Adrenal gland (tissue), 12 donors: Measurements from ENCODE around the gene ZNF385A. TPM values are rescaled to one million over a fixed set of nuclear protein-coding genes. Genes with fewer than 3 reads are reported as not detected.

Experiments used
- DNase-seq, 7 donors: peaks; one replicate each; pipeline ENCODE4 v3.0.0-alpha.2; 2019 to 2020
- H3K27ac ChIP-seq, 5 donors: fragments of 200-600 bp; sonication (generic) in 4 of 5; 1 replicate in 3 of 5; 2 replicates in 2 of 5; pipeline versions ENCODE4 v1.5.1 to v1.8.0; 2016 to 2020; ENCODE audit warnings: mild to moderate bottlenecking in 1 of 5
- H3K27me3 ChIP-seq: fragments of 200-600 bp; 2 replicates; pipeline ENCODE4 v1.8.0; 2021
- H3K36me3 ChIP-seq, 2 donors: fragments of 200-600 bp; replicated peaks in 1 of 2; 1 replicate in 1 of 2; 2 replicates in 1 of 2; pipeline versions ENCODE4 v1.5.1 to v1.8.0; 2018 to 2022
- H3K4me1 ChIP-seq, 2 donors: fragments of 200-600 bp; replicated peaks in 1 of 2; 1 replicate in 1 of 2; 2 replicates in 1 of 2; pipeline versions ENCODE4 v1.5.1 to v1.8.0; 2018 to 2021
- H3K4me3 ChIP-seq, 4 donors: fragments of 200-600 bp; sonication (generic) in 3 of 4; one replicate each; pipeline ENCODE4 v1.5.1; 2016 to 2018
- H3K9me3 ChIP-seq, 3 donors: fragments of 200-600 bp; sonication (generic) in 1 of 3; replicated peaks in 1 of 3; 1 replicate in 2 of 3; 2 replicates in 1 of 3; pipeline versions ENCODE4 v1.5.1 to v1.8.0; 2016 to 2021
- POLR2A ChIP-seq, 2 donors: fragments of 450-650 bp; IDR thresholded peaks; one replicate each; pipeline ENCODE4 v1.6.1; 2017; ENCODE audit warnings: antibody characterized with exemption in 2 of 2, mild to moderate bottlenecking in 2 of 2, moderate library complexity in 1 of 2
- WGBS, 4 donors: extraction: QIAGEN DNeasy Blood & Tissue Kit in 2 of 4; methylation state at CpG; one replicate each; pipeline versions ENCODE4 v1.1.5 to v1.1.7; 2013 to 2017; 5-methylcytosine and 5-hydroxymethylcytosine counted together
- intact Hi-C, 2 donors: fragments of 100-400 bp; cut with DNase I; formaldehyde crosslinking; loops; one replicate each; pipeline versions ENCODE4 v1.14.1 to v1.15.0; 2022 to 2023
- polyA plus RNA-seq, 3 donors: library from polyadenylated mRNA; stranded (reverse); fragments of 200-250 nt in 2 of 3; fragments of 350-450 nt in 1 of 3; fragmentation: Illumina TruSeq in 1 of 3; extraction: RNeasy Lipid Tissue Mini Kit (QIAGEN cat#74804) in 1 of 3; gene quantifications; one replicate each; pipeline ENCODE4 v1.2.3, GENCODE V29; 2013 to 2014
- total RNA-seq, 9 donors: library from RNA; depleted of rRNA in 4 of 9; stranded (reverse); fragments of >200 nt in 4 of 9; fragments of 120-200 nt in 1 of 9; fragmentation: NEBNext Ultra II Directional in 1 of 9; extraction: Animal tissue kit (Norgen Biotek cat#: 25700) in 1 of 9; gene quantifications; one replicate each; pipeline versions ENCODE4 v1.1.0 to v1.2.4, GENCODE V29; 2013 to 2023
- TF ChIP-seq, protein P1 (sequence below), 6 experiments: fragments of 450-650 bp in 4 of 6; fragments of 200-600 bp in 2 of 6; sonication (generic) in 1 of 6; IDR thresholded peaks; 1 replicate in 5 of 6; 2 replicates in 1 of 6; pipeline versions ENCODE4 v1.5.1 to v1.8.0; 2016 to 2021; ENCODE audit warnings: antibody characterized with exemption in 6 of 6, mild to moderate bottlenecking in 2 of 6, moderate library complexity in 1 of 6
- donor health status: healthy with polysubstance abuse.
- donor health status: Bipolar disorder and iron deficiency.
- donor health status: DM: yes; HTN: yes; CAD: no.
- donor health status: DM: no; HTN: no; CAD: no.
- donor health status: DM: no; HTN: no; CAD: no.
- donor health status: DM: yes; HTN: yes; CAD: no.

Gene ZNF385A
- total and polyA plus RNA-seq, 12 donors = 0.94 to 38.2 (median 13.1) TPM

DNA sequence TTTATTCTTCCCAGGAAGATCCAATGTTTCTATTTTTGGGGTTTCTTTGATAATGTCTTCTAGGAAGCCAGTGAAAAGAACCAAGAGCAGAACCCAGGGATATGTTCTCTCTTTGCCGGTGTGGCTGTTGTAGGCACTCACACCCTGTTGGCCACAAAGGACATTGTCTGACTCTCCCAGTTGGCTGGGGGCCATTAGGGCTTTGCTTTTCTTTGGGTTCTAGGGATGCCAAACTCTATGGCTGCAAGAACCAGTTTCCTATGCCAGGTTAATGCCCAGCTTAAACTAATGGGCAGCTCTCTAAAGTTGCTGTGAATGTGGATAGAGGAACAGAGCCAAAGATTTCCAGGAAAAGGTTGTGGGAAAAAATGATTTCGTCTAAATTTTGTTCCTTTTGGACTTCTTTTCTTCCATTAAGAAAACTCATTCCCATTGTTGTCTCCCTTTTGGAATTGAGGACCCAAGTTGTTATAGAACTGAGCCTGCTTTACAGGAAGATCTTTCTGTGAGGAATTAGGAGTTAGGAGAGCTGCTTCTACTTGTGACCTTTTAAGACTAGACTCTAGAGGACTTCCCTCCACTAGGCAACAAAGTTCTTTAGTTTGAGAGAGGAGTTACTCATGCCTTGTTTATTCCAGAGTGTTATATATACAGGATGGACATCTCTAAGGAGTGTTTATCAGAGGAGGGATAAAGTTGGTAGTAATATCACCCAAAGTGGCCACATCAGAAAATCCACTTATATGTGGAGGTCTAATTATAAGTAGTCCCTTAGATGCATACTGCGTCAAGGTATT, 46.5 kb downstream of the ZNF385A start:
- peak overlapping the region in 4 of 5 donors; percentile 40 to 79 (median 74) for H3K27ac ChIP-seq
- no peaks in the 10 kb centered on the region for H3K9me3 ChIP-seq
- no peak overlapping the region for H3K4me3 ChIP-seq
- intact Hi-C loops = no loop called here
- peaks cover 21 to 50% of the 10 kb centered on the region in 2 donors for H3K4me1 ChIP-seq
- no peaks in the 10 kb centered on the region for H3K27me3 ChIP-seq
- DNase-seq = peak in 4 of 7 donors; percentile 37 to 70 (median 52)
- H3K36me3 ChIP-seq = peaks cover 0 to 22% of the 10 kb centered on the region in 2 donors
- WGBS, 4 donors = 41 to 57% (median 49%) methylated on average over 3 of the region's 3 CpGs
- TF ChIP-seq POLR2A (IDR thresholded peaks at IDR 0.05) = no peak
- TF ChIP-seq, protein P1, sequence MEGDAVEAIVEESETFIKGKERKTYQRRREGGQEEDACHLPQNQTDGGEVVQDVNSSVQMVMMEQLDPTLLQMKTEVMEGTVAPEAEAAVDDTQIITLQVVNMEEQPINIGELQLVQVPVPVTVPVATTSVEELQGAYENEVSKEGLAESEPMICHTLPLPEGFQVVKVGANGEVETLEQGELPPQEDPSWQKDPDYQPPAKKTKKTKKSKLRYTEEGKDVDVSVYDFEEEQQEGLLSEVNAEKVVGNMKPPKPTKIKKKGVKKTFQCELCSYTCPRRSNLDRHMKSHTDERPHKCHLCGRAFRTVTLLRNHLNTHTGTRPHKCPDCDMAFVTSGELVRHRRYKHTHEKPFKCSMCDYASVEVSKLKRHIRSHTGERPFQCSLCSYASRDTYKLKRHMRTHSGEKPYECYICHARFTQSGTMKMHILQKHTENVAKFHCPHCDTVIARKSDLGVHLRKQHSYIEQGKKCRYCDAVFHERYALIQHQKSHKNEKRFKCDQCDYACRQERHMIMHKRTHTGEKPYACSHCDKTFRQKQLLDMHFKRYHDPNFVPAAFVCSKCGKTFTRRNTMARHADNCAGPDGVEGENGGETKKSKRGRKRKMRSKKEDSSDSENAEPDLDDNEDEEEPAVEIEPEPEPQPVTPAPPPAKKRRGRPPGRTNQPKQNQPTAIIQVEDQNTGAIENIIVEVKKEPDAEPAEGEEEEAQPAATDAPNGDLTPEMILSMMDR (IDR thresholded peaks at IDR 0.05) = peak in 1 of 6 experiments; percentile 22

DNA sequence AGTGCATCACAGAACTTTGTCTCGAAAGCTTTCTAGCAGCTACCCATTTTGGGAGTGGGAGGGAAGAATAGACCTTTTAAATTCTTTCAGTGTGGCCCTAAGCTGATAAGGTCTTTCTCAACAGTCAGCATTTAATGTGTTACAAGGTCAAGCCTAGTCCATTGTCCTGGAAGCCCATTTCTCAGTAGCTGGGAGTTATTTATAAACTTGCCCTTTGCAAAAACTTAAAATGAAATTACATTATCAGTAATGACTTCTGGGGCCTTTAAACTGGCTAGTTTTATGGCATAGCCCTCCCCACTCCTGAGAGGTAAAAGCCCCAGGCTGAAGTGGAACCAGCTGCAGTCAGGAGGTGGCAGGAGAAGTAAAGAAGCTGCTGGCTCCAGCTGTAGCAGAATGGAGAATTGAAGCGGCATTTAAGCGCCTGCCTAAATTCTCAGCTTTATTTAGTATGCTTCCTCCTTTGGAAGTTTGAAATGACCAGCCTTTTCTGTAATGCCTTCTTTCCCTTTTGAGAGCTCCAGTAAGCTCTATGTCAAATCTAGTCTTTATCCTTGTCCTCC, 47.2 kb downstream of the ZNF385A start:
- no peaks in the 10 kb centered on the region for H3K27me3 ChIP-seq
- no peaks in the 10 kb centered on the region for H3K9me3 ChIP-seq
- TF ChIP-seq, protein P1 (IDR thresholded peaks at IDR 0.05) = peak in 1 of 6 experiments; percentile 12
- peak in 1 of 2 donors; percentile 14 for TF ChIP-seq POLR2A (IDR thresholded peaks at IDR 0.05)
- WGBS, 4 donors = 18 to 28% (median 22%) methylated on average over 3 of the region's 3 CpGs
- no peak overlapping the region for H3K4me3 ChIP-seq
- peak in 4 of 7 donors; percentile 42 to 74 (median 54) for DNase-seq
- peaks cover 0 to 15% of the 10 kb centered on the region in 2 donors for H3K36me3 ChIP-seq
- peaks cover 21 to 56% of the 10 kb centered on the region in 2 donors for H3K4me1 ChIP-seq
- peak overlapping the region in 4 of 5 donors; percentile 40 to 79 (median 74) for H3K27ac ChIP-seq
- intact Hi-C loops = no loop called here

DNA sequence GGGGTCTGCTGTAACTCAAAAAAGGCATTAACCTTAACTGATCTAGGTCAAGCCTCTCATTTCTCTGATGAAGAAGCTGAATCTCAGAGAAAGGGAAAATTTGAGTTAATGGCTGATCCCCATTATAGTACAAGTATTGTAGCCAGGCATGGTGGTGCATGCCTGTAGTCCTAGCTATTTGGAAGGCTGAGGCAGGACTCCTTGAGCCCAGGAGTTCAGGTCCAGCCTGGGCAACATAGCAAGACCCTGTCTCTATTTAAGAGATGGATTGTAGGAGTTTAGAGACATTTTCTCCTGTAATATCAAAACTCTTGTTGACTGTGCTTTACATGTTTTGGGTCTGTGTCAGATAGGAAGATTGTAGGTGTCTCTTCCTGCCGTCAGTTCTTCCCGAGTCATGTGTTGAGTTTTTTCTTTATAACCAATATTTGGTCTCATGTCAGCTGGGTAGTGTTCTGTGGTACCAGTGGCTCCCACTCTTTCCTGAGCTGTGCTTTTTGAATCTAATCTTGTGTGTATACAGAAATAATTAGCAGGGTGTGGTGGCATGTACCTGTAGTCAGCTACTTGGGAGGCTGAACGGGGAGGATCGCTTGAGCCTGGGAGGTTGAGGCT, 51.0 kb downstream of the ZNF385A start:
- no peaks in the 10 kb centered on the region for H3K27me3 ChIP-seq
- H3K4me1 ChIP-seq = peaks cover 21 to 68% of the 10 kb centered on the region in 2 donors
- no peak overlapping the region for H3K4me3 ChIP-seq
- intact Hi-C loops = no loop called here
- H3K9me3 ChIP-seq = no peaks in the 10 kb centered on the region
- WGBS, 4 donors = 94 to 98% (median 98%) methylated on average over 4 of the region's 4 CpGs
- TF ChIP-seq POLR2A (IDR thresholded peaks at IDR 0.05) = no peak
- TF ChIP-seq, protein P1 (IDR thresholded peaks at IDR 0.05) = no peak
- DNase-seq = no peak
- no peak overlapping the region for H3K27ac ChIP-seq
- no peaks in the 10 kb centered on the region for H3K36me3 ChIP-seq

DNA sequence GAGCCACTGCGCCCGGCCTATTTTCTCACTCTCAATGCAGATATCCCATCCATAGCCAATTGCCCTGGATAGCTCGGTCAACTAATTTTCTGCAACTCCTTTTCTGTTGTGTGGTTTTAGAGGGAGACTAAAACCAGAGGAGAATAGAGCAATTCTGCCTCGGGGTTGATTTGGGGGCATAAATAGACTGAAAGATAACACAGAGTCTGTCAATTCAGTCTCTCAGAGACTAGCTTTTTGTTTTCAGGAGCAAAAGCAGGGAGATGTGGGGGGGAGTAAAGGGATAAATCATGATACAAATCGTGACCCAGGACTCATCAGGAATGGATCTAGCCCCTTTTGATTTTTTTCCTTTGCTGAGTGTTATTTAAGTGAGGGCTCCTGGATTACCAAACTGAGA, 53.1 kb downstream of the ZNF385A start:
- H3K4me3 ChIP-seq = no peak overlapping the region

More for the DNA sequence above, 53.1 kb downstream of the ZNF385A start:
- Histone ChIP-seq H3K36me3 (no peaks in the 10 kb centered on the region), H3K27me3 (no peaks in the 10 kb centered on the region), H3K27ac (no peak overlapping the region), H3K4me1 (peaks cover 0 to 67% of the 10 kb centered on the region in 2 donors), H3K9me3 (no peaks in the 10 kb centered on the region)
- TF ChIP-seq, protein P1 (IDR thresholded peaks at IDR 0.05) = no peak
- 75 to 85% (median 78%) methylated on average over 5 of the region's 5 CpGs for whole genome bisulfite sequencing, 4 donors
- intact Hi-C loops = no loop called here
- DNase-seq = no peak
